Measurements from ENCODE around the gene LINC00237. TPM values are rescaled to one million over a fixed set of nuclear protein-coding genes. Genes with fewer than 3 reads are reported as not detected.
A peak's percentile ranks its signal among the peaks of the same experiment; 100 is the strongest.

LINC00237 gene
- total and polyA plus RNA-seq, 2 of the 8 experiments (the other 6 are each of a cell fraction or from before 2014, with no cell fraction given) = 0.28 to 1.4 TPM

DNA sequence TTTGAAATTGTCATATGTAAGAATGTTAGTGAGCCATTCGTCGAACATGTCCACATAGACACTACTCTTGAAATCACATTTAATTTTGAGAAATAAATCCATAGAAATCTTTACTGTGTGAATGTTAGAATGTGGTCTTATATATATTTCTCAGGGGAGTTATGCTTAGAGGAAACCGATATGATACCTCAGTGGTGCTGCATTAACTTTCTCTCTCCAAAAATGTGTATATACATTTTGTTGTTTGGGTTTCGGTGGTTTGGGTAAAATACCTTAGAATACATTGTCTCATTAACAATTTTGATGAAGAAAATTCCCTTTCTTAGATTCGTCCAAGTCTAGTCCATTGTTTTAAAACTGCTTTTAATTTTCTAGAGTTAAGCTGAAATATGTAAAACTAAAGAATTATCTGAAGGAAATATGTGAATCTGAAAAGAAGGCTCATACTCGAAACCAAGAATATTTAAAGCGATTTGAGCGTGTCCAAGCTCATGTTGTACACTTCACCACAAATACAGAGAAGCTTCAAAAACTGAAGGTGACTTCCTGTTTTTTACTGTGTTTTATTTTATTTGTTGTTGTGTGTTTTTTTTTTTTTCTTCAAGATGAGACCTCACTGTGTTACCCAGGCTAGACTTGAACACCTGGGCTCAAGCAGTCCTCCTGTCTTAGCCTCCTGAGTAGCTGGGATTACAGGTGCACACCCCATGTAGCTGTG is 30.0 kb upstream of the LINC00237 start:
- Histone ChIP-seq H2AK5ac (ENCODE audit: low read depth, low read length) (no peak overlapping the region), H3K23me2 (ENCODE audit: low read depth, low read length) (no peaks in the 10 kb centered on the region), H4K20me1 (replicated peaks in 1 of 2; ENCODE audit: control insufficient read depth in 1 of 2, insufficient read depth in 2 of 2, low read length in 2 of 2) (no peaks in the 10 kb centered on the region), H3K36me3 (ENCODE audit: control insufficient read depth in 2 of 4, insufficient read depth in 4 of 4, low read length in 3 of 4) (peaks cover 0 to 28% (median 1%) of the 10 kb centered on the region in 4 experiments; a peak in 2 of 8 replicates), H2AFZ (ENCODE audit: low read length) (no peak overlapping the region), H2BK15ac (ENCODE audit: low read length) (no peak overlapping the region), H4K8ac (ENCODE audit: extremely low read depth, insufficient read depth, low read length) (no peak overlapping the region), H2BK120ac (replicated peaks; ENCODE audit: low read depth, low read length) (no peak overlapping the region), H3K9ac (replicated peaks in 1 of 4; ENCODE audit: extremely low read depth in 1 of 4, low read depth in 3 of 4, low read length in 3 of 4) (no peak overlapping the region), H2BK12ac (ENCODE audit: low read depth, low read length) (no peak overlapping the region), H3K79me1 (ENCODE audit: low read depth, low read length) (peaks cover 4% of the 10 kb centered on the region; the same call in 1 of the 2 replicates), H2BK20ac (ENCODE audit: low read length) (no peak overlapping the region), H4K91ac (replicated peaks; ENCODE audit: insufficient read length, low read length) (no peak overlapping the region), H3K9me3 (ENCODE audit: insufficient read depth in 2 of 2, low read depth in 1 of 2, low read length in 1 of 2) (no peaks in the 10 kb centered on the region), H3K4me3 (ENCODE audit: extremely low read depth in 1 of 4, insufficient read depth in 2 of 4, low read depth in 3 of 4, low read length in 4 of 4) (no peak overlapping the region), H3K4me1 (replicated peaks in 1 of 4; ENCODE audit: control insufficient read depth in 3 of 4, insufficient read depth in 4 of 4, low read length in 3 of 4) (peaks cover 0 to 5% (median 1%) of the 10 kb centered on the region in 4 experiments; a peak in 3 of 7 replicates), H3K23ac (ENCODE audit: insufficient read length) (no peak overlapping the region), H4K5ac (ENCODE audit: insufficient read length, low read depth, low read length) (no peak overlapping the region), H3K18ac (ENCODE audit: extremely low read depth, low read length) (no peak overlapping the region), H3K4me2 (ENCODE audit: insufficient read depth in 1 of 2, low read depth in 2 of 2, low read length in 2 of 2) (no peak overlapping the region), H3K4ac (replicated peaks; ENCODE audit: insufficient read length, low read depth, low read length) (no peak overlapping the region), H3K27ac (ENCODE audit: low read depth, low read length) (no peak overlapping the region), H3K14ac (ENCODE audit: insufficient read length) (no peak overlapping the region), H3K27me3 (replicated peaks in 1 of 4; ENCODE audit: control insufficient read depth in 3 of 4, extremely low read depth in 1 of 4, insufficient read depth in 3 of 4, low read length in 3 of 4) (no peaks in the 10 kb centered on the region), H3K56ac (replicated peaks; ENCODE audit: insufficient read length, low read depth, low read length) (no peak overlapping the region), H2BK5ac (ENCODE audit: low read depth, low read length) (no peak overlapping the region), H3K79me2 (ENCODE audit: control insufficient read depth in 1 of 2, insufficient read depth in 2 of 2, low read length in 2 of 2) (no peaks in the 10 kb centered on the region)
- POLR2A ChIA-PET (ENCODE audit: partially characterized antibody) = interaction anchor here (1.0 kb wide), 1 partner anchor 10 kb away, joined by 3 read pairs; the partner anchor contains the start of gene KIZ
- CTCF ChIA-PET (ENCODE audit: partially characterized antibody) = interaction anchor here (1.1 to 1.7 kb wide), 4 partner anchors 15 to 99 kb away, joined by 3 to 5 read pairs (median 4); no protein-coding TSS in a partner anchor
- peak in 1 of 2 experiments; percentile 8 for DNase-seq (ENCODE audit: low read depth in 1 of 2, low spot score in 2 of 2)
- FAIRE-seq = no peak
- TF ChIP-seq, protein P1, sequence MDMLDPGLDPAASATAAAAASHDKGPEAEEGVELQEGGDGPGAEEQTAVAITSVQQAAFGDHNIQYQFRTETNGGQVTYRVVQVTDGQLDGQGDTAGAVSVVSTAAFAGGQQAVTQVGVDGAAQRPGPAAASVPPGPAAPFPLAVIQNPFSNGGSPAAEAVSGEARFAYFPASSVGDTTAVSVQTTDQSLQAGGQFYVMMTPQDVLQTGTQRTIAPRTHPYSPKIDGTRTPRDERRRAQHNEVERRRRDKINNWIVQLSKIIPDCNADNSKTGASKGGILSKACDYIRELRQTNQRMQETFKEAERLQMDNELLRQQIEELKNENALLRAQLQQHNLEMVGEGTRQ (IDR thresholded peaks at IDR 0.05; ENCODE audit: low read length) = no peak
- TF ChIP-seq, protein P2, sequence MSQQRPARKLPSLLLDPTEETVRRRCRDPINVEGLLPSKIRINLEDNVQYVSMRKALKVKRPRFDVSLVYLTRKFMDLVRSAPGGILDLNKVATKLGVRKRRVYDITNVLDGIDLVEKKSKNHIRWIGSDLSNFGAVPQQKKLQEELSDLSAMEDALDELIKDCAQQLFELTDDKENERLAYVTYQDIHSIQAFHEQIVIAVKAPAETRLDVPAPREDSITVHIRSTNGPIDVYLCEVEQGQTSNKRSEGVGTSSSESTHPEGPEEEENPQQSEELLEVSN (IDR thresholded peaks at IDR 0.05) = no peak
- TF ChIP-seq EGR1 (IDR thresholded peaks at IDR 0.05; ENCODE audit: borderline replicate concordance, low read depth, low read length) = no peak
- TF ChIP-seq CTBP2 (IDR thresholded peaks at IDR 0.05; ENCODE audit: borderline replicate concordance, insufficient read depth, insufficient read length, low read length) = no peak
- TF ChIP-seq GABPA (IDR thresholded peaks at IDR 0.05; ENCODE audit: borderline replicate concordance, insufficient read depth, low read length) = no peak
- 93% methylated on average over 8 of the region's 8 CpGs; no CpG with 5 or more reads in 1 of the 2 experiments for WGBS, 2 experiments (ENCODE audit: extremely low coverage in 1 of 2, insufficient coverage in 1 of 2, insufficient read length in 1 of 2, insufficient replicate concordance in 2 of 2, low coverage in 1 of 2, low lambda C conversion rate in 2 of 2, missing lambda C conversion rate in 1 of 2)
